HL-60 (cell line): Measurements from ENCODE around the gene PTPRD.

Experiments used
- CTCF ChIP-seq: IDR thresholded peaks from one replicate; pipeline ENCODE4 v1.5.1; 2011; ENCODE audit warnings: low read length, control low read depth, inconsistent platforms; ENCODE audit not compliant: insufficient read depth
- GABPA ChIP-seq: IDR thresholded peaks from 2 replicates; pipeline ENCODE4 v1.6.1; 2012; ENCODE audit warnings: low read depth
- POLR2AphosphoS5 ChIP-seq: IDR thresholded peaks from 2 replicates; pipeline ENCODE4 v1.6.1; 2012; ENCODE audit warnings: low read depth
- SPI1 ChIP-seq: IDR thresholded peaks from 2 replicates; pipeline ENCODE4 v1.6.1; 2012; ENCODE audit warnings: low read depth, mild to moderate bottlenecking, borderline replicate concordance

- TF ChIP-seq CTCF = no peak
- no peak for TF ChIP-seq GABPA
- no peak for TF ChIP-seq POLR2AphosphoS5
- TF ChIP-seq SPI1 = no peak
Observed at GRCh38 chr9:10204276-10204675, 408.5 kb downstream of the PTPRD start.
